Measurements from ENCODE around the gene VIT. TPM values are rescaled to one million over a fixed set of nuclear protein-coding genes. Genes with fewer than 3 reads are reported as not detected.

The VIT gene
- total RNA-seq, result under 1 TPM; 0.09 to 0.17 TPM
- polyA plus RNA-seq, result under 1 TPM in 1 of 2 donors, not detected in 1; 0.07 TPM

GRCh38 chr2:36696533-36696932 is at the start of gene VIT:
VIT (plus strand) TSS chr2:36696707; CDS start chr2:36716371, 19,664 bp downstream.
- H3K27me3 ChIP-seq (ENCODE audit: control insufficient read depth in 4 of 4, insufficient read depth in 4 of 4, low read length in 3 of 4), result no peaks in the 10 kb centered on the region
- H3K9me3 ChIP-seq (ENCODE audit: control insufficient read depth in 4 of 4, low read length in 3 of 4), result no peaks in the 10 kb centered on the region
- H3K27ac ChIP-seq (ENCODE audit: low read depth in 1 of 2, low read length in 2 of 2), result no peak within 1 kb of the TSS
- no peaks in the 10 kb centered on the region for H3K4me1 ChIP-seq (ENCODE audit: control insufficient read depth in 4 of 4, insufficient read depth in 4 of 4, low read length in 3 of 4)
- no peak within 1 kb of the TSS for H3K4me3 ChIP-seq (ENCODE audit: low read depth in 1 of 3, low read length in 3 of 3)
- H3K36me3 ChIP-seq (ENCODE audit: control insufficient read depth in 4 of 4, insufficient read depth in 3 of 4, low read depth in 1 of 4, low read length in 3 of 4), result no peaks in the 10 kb centered on the region
- DNase-seq (ENCODE audit: low spot score), result no peak
- WGBS, result 59% methylated on average over 2 of the region's 2 CpGs
- TF ChIP-seq, protein P1, sequence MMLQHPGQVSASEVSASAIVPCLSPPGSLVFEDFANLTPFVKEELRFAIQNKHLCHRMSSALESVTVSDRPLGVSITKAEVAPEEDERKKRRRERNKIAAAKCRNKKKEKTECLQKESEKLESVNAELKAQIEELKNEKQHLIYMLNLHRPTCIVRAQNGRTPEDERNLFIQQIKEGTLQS (IDR thresholded peaks at IDR 0.05), result no peak
- TF ChIP-seq GABPA (IDR thresholded peaks at IDR 0.05 in 1 of 2, conservative IDR thresholded peaks at IDR 0.05 in 1 of 2) (no peak), TAF1 (conservative IDR thresholded peaks at IDR 0.05) (no peak), CTCF (IDR thresholded peaks at IDR 0.05; ENCODE audit: low read depth, low read length, missing input control) (no peak), ZBTB33 (IDR thresholded peaks at IDR 0.05) (no peak), FOXA1 (IDR thresholded peaks at IDR 0.05) (no peak), HNF4G (IDR thresholded peaks at IDR 0.05) (no peak), HNF4A (conservative IDR thresholded peaks at IDR 0.05) (no peak)
- TF ChIP-seq, protein P2, sequence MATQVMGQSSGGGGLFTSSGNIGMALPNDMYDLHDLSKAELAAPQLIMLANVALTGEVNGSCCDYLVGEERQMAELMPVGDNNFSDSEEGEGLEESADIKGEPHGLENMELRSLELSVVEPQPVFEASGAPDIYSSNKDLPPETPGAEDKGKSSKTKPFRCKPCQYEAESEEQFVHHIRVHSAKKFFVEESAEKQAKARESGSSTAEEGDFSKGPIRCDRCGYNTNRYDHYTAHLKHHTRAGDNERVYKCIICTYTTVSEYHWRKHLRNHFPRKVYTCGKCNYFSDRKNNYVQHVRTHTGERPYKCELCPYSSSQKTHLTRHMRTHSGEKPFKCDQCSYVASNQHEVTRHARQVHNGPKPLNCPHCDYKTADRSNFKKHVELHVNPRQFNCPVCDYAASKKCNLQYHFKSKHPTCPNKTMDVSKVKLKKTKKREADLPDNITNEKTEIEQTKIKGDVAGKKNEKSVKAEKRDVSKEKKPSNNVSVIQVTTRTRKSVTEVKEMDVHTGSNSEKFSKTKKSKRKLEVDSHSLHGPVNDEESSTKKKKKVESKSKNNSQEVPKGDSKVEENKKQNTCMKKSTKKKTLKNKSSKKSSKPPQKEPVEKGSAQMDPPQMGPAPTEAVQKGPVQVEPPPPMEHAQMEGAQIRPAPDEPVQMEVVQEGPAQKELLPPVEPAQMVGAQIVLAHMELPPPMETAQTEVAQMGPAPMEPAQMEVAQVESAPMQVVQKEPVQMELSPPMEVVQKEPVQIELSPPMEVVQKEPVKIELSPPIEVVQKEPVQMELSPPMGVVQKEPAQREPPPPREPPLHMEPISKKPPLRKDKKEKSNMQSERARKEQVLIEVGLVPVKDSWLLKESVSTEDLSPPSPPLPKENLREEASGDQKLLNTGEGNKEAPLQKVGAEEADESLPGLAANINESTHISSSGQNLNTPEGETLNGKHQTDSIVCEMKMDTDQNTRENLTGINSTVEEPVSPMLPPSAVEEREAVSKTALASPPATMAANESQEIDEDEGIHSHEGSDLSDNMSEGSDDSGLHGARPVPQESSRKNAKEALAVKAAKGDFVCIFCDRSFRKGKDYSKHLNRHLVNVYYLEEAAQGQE (IDR thresholded peaks at IDR 0.05), result no peak
- H3K9ac ChIP-seq (ENCODE audit: low read depth in 1 of 2, low read length in 2 of 2), result no peak within 1 kb of the TSS

DNA sequence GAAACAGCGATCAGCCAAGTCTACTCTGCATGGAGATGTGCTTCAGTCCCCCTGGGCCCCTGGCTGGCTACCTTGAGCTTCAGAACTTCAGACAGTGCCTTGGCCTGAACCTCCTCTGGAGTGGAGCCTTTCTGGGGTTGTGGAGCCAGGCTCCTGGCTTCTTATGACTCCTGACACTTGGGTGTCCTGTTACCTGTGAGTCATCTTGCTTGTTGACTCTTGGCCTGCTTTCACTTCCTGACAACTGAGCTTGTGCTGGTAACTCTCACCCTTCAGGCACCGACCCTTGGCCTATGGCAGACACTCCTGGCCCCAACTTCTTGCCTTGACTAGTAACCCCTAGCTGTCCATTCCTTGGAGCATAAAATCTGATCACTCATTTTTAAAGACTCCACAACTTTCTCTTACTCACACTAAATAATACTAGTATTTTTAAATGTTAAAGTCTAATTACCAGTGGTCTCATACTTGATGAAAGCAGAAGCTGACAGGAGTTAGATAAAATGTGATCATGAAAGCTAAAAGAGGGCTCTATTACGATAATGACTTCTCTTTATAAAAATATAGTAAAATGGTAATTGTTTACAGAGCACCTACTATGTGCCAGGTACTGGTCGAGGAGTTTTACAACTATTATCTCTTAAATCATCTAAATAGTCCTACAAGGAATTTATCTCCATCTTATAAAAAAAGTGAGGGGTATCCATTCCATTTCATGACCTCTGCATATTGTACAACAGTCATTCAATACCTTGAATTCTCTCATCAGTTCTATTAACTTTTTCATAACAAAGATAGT is 46.3 kb upstream of the VIT start:
- H3K27ac ChIP-seq (ENCODE audit: low read depth in 1 of 2, low read length in 2 of 2), result no peak overlapping the region
- no peak for DNase-seq (ENCODE audit: low spot score)
- H3K4me1 ChIP-seq (ENCODE audit: control insufficient read depth in 4 of 4, insufficient read depth in 4 of 4, low read length in 3 of 4), result no peaks in the 10 kb centered on the region
- H3K27me3 ChIP-seq (ENCODE audit: control insufficient read depth in 4 of 4, insufficient read depth in 4 of 4, low read length in 3 of 4), result no peaks in the 10 kb centered on the region
- H3K9ac ChIP-seq (ENCODE audit: low read depth in 1 of 2, low read length in 2 of 2), result no peak overlapping the region
- no peaks in the 10 kb centered on the region for H3K36me3 ChIP-seq (ENCODE audit: control insufficient read depth in 4 of 4, insufficient read depth in 3 of 4, low read depth in 1 of 4, low read length in 3 of 4)
- no peaks in the 10 kb centered on the region for H3K9me3 ChIP-seq (ENCODE audit: control insufficient read depth in 4 of 4, low read length in 3 of 4)
- 84% methylated on average over 4 of the region's 4 CpGs for WGBS
- H3K4me3 ChIP-seq (ENCODE audit: low read depth in 1 of 3, low read length in 3 of 3), result no peak overlapping the region
- no peak for TF ChIP-seq TAF1 (conservative IDR thresholded peaks at IDR 0.05)
- no peak for TF ChIP-seq FOXA2 (IDR thresholded peaks at IDR 0.05)
- no peak for TF ChIP-seq CTCF (IDR thresholded peaks at IDR 0.05; ENCODE audit: low read depth, low read length, missing input control)
- no peak for TF ChIP-seq HNF4A (conservative IDR thresholded peaks at IDR 0.05)
- no peak for TF ChIP-seq GABPA (IDR thresholded peaks at IDR 0.05 in 1 of 2, conservative IDR thresholded peaks at IDR 0.05 in 1 of 2)
- TF ChIP-seq NR2F2 (IDR thresholded peaks at IDR 0.05), result no peak
- TF ChIP-seq, protein P2 (IDR thresholded peaks at IDR 0.05), result no peak
- TF ChIP-seq, protein P1 (IDR thresholded peaks at IDR 0.05), result no peak
- TF ChIP-seq RAD21 (IDR thresholded peaks at IDR 0.05), result no peak
- TF ChIP-seq SP1 (IDR thresholded peaks at IDR 0.05), result no peak

Measured in liver (tissue), 9 donors.